Ishikawa (cell line): ENCODE data around the gene METTL15.

ENCODE experiments used
- CEBPB ChIP-seq: IDR thresholded peaks from 2 replicates; pipeline ENCODE4 v1.6.1; 2012
- CREB1 ChIP-seq: IDR thresholded peaks from 2 replicates; pipeline ENCODE4 v1.6.1; 2012; ENCODE audit warnings: low read depth
- EGR1 ChIP-seq: IDR thresholded peaks from 2 replicates; pipeline ENCODE4 v1.6.1; 2012
- EP300 ChIP-seq: IDR thresholded peaks from 2 replicates; pipeline ENCODE4 v1.6.1; 2012; ENCODE audit warnings: borderline replicate concordance
- FOXM1 ChIP-seq: IDR thresholded peaks from 2 replicates; pipeline ENCODE4 v1.6.1; 2012; ENCODE audit warnings: low read depth, borderline replicate concordance
- RAD21 ChIP-seq: IDR thresholded peaks from 2 replicates; pipeline ENCODE4 v1.6.1; 2012; ENCODE audit warnings: low read depth
- REST ChIP-seq: IDR thresholded peaks from 2 replicates; pipeline ENCODE4 v1.6.1; 2012; ENCODE audit warnings: low read depth, mild to moderate bottlenecking
- TAF1 ChIP-seq: IDR thresholded peaks from 2 replicates; pipeline ENCODE4 v1.6.1; 2012; ENCODE audit warnings: low read depth, mild to moderate bottlenecking
- YY1 ChIP-seq: IDR thresholded peaks from 2 replicates; pipeline ENCODE4 v1.6.1; 2012; ENCODE audit warnings: low read depth
- TF ChIP-seq, protein P1 (sequence below): IDR thresholded peaks from 2 replicates; pipeline ENCODE4 v1.6.1; 2012

- TF ChIP-seq YY1 (no peak), EGR1 (no peak), RAD21 (no peak), REST (no peak), EP300 (no peak), CREB1 (no peak), CEBPB (no peak), FOXM1 (no peak), TAF1 (no peak)
- TF ChIP-seq, protein P1, sequence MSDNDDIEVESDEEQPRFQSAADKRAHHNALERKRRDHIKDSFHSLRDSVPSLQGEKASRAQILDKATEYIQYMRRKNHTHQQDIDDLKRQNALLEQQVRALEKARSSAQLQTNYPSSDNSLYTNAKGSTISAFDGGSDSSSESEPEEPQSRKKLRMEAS, result no peak
Observed at GRCh38 chr11:28350216-28350615, 242.0 kb downstream of the METTL15 start.
